ENCODE results near the gene SETBP1.

Gene SETBP1

GRCh38 chr18:44835703-44836102 lies 155.0 kb downstream of the SETBP1 start:
- Mint-ChIP-seq H3K9me3 (no peaks in the 10 kb centered on the region), H3K36me3 (ENCODE audit: low read depth) (no peaks in the 10 kb centered on the region), H3K27me3 (ENCODE audit: low read depth, poor library complexity) (peaks cover 6% of the 10 kb centered on the region), H3K27ac (peak overlapping the region; percentile 76), H3K4me3 (no peak overlapping the region), H3K4me1 (peaks cover 76% of the 10 kb centered on the region)
- no peak for TF ChIP-seq CTCF (IDR thresholded peaks at IDR 0.05)
- no peak for DNase-seq

DNA sequence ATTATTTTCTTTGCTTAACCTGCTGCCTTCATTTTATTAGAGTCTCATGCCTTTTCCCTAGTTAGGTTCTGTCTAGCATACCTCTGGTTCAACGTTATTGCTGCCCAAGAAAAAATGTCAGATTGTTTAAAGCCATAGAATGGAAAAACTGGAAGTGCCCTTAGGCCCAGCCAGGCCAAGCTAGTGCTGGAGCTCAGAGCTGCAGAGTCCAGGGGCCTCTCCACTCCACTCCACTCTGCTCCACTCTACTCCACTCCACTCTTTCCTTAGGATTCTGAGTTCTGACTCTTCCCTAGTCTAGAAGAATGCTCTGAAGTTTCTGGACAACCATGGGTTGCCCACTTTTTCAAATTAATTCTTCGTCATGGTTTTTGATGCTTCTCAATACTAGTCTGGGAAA lies 155.6 kb downstream of the SETBP1 start:
- DNase-seq: no peak

DNA sequence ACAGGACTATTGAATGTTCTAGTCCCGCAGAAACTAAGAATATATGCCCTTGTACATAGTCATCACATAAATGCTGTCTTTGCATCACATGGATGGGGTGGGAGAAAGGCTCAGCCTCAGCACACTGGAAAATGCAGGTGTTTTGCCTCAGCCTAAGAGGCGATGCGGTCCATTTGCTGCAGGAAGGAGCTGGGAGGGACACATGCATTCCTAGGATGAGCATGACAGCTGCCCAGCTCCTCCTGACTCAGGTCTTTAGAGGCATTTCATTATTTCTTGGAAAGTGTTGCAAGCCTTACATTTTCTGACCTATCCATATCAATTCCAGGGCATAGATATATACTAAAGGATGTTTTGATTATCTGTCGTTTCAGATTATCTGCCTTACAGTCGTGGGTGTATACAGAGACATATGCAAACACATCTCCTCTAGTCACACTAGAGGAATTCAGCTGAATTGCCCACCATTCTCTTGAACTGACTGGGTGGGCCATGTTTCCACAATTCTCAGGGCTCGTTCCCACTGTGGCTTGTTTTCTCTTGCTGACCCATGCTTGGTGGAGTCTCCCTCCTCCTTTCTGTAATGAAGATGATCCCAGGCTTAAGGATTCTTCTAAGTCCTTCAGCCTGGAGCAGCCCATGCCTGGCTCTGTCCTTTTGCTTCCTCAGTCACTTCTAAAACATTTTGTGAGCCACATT lies 156.9 kb downstream of the SETBP1 start:
- no peak for TF ChIP-seq CTCF (IDR thresholded peaks at IDR 0.05)
- no peak overlapping the region for H3K4me3 Mint-ChIP-seq
- peaks cover 89% of the 10 kb centered on the region for H3K4me1 Mint-ChIP-seq
- peak overlapping the region; percentile 39 for H3K27ac Mint-ChIP-seq
- no peak for DNase-seq
- no peaks in the 10 kb centered on the region for H3K9me3 Mint-ChIP-seq
- peaks cover 6% of the 10 kb centered on the region for H3K27me3 Mint-ChIP-seq (ENCODE audit: low read depth, poor library complexity)
- peaks cover 5% of the 10 kb centered on the region for H3K36me3 Mint-ChIP-seq (ENCODE audit: low read depth)

More for the DNA sequence above, 155.6 kb downstream of the SETBP1 start:
- peaks cover 6% of the 10 kb centered on the region for H3K27me3 Mint-ChIP-seq (ENCODE audit: low read depth, poor library complexity)
- H3K9me3 Mint-ChIP-seq: no peaks in the 10 kb centered on the region
- no peaks in the 10 kb centered on the region for H3K36me3 Mint-ChIP-seq (ENCODE audit: low read depth)
- H3K4me3 Mint-ChIP-seq: no peak overlapping the region
- peaks cover 77% of the 10 kb centered on the region for H3K4me1 Mint-ChIP-seq
- TF ChIP-seq CTCF (IDR thresholded peaks at IDR 0.05): no peak
- H3K27ac Mint-ChIP-seq: peak overlapping the region; percentile 53

DNA sequence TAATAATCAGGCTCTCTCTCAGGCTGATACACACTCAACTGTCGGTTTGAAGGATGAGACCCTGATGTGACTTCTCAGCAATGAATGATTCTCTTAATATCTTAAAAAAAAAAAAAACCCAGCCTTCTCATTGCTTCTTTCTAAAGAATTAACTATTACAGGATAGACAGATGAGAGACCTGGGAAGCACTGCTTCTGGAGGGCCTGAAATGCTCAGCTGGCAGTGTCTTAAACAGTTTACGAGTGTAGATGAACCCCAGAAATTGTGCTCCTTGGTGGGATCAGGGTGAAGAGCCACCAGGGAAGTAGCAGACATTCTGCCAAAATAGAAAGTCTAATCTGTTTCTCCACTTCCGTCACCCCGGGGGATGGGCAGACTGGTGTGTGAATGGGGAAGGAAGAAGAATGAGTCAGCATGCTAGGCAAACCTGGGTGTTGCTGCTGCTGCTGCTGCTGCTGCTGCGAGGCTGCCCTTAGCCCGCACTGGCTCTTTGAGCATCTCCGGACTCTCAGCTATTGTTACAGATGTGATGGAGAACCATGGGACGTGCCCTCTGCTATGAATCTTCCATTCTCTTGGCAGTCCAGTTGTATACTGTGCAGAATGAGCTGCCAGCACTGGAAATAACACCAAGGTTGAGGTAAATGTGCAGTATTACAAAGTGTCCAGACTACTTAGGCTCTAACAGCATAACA lies 158.4 kb downstream of the SETBP1 start:
- Mint-ChIP-seq H3K9me3 (no peaks in the 10 kb centered on the region), H3K36me3 (ENCODE audit: low read depth) (peaks cover 5% of the 10 kb centered on the region), H3K27me3 (ENCODE audit: low read depth, poor library complexity) (peaks cover 9% of the 10 kb centered on the region), H3K4me1 (peaks cover 77% of the 10 kb centered on the region), H3K27ac (no peak overlapping the region), H3K4me3 (no peak overlapping the region)
- TF ChIP-seq CTCF (IDR thresholded peaks at IDR 0.05): no peak
- DNase-seq: no peak

DNA sequence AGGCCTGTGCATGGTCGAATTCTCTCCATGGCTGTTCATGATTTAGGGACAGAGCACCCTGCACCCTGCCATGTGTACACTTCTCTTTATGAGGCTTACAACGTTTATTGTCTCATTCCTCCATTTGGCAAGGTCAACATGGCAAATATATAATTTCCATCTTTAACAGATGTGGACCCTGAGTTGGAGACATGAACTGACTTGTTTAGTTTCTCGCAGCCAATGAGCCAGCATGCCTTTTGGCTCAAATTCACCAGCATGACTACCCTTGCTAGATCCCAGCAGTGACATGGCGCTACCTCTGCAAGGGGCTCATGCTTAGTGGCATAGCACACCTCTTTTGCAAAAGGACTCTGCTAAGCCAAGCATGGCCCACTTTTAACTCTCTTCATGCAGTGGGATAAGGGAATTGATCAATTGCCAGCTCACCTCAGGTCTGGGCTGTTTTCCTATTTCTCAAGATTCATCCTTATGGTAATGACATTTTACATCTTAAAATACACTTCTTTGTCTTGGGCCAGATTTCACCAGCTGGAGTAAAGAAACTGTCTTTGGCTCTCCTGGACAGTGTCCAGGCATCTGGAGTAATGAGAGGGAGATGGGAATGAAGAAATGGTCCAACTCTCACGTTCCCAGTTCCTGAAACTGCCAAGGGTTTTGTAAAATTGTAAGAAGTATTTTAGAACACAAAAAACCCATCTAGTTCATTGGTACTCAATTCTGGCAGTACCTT lies 159.5 kb downstream of the SETBP1 start:
- no peak for TF ChIP-seq CTCF (IDR thresholded peaks at IDR 0.05)
- H3K27me3 Mint-ChIP-seq (ENCODE audit: low read depth, poor library complexity): peaks cover 5% of the 10 kb centered on the region

More for the DNA sequence above, 159.5 kb downstream of the SETBP1 start:
- peaks cover 6% of the 10 kb centered on the region for H3K9me3 Mint-ChIP-seq
- DNase-seq: no peak
- no peak overlapping the region for H3K4me3 Mint-ChIP-seq
- H3K36me3 Mint-ChIP-seq (ENCODE audit: low read depth): peaks cover 15% of the 10 kb centered on the region
- no peak overlapping the region for H3K27ac Mint-ChIP-seq
- peaks cover 73% of the 10 kb centered on the region for H3K4me1 Mint-ChIP-seq

Data from nephron progenitor cell (in vitro differentiated cells).